ENCODE results near the gene ADAMTSL3.

ADAMTSL3 gene

DNA sequence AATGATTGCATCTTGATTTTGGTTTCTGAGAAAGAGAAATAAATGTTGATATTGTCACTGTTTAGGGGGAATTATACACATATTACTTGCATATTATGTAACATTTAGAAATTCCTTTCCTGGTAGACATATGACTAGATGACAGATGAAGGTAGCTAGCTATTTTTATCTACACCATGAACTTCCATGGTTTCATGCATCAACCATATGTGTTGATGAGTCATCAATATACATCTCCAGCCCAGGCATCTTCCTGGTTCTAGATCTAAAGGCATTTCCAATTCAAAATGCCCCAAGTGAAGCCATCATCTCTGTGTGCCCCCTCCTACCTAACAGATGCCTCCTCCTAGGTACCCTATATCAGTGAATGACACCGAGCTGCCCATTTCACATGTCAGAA is 9.5 kb upstream of the ADAMTSL3 start:
- peaks cover 3% of the 10 kb centered on the region for H3K36me3 Mint-ChIP-seq (ENCODE audit: low read depth)
- H3K4me1 Mint-ChIP-seq (ENCODE audit: low read depth): no peaks in the 10 kb centered on the region
- peaks cover 18% of the 10 kb centered on the region for H3K9me3 Mint-ChIP-seq
- H3K27ac Mint-ChIP-seq: no peak overlapping the region
- peaks cover 3% of the 10 kb centered on the region for H3K27me3 Mint-ChIP-seq
- H3K4me3 Mint-ChIP-seq: no peak overlapping the region

DNA sequence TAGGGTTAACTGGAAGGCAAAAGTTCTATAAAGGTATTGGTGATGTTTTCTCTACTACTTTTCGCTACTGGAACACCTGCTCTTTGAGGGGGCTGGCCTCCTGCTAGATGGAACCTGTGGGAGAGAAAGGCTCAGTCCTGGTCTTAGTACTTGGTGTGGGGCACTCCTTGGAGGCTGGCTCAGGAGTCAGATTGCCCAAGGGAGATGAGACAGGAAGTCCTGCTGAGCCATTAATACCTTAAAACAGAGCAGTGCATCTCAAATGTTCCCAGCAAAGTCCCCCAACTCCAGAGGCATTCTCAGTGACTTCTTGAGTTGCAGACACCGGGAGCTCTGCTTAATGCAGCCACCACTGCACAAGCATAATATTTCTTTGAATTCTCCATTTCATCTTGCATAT is 3.1 kb upstream of the ADAMTSL3 start:
- peaks cover 28% of the 10 kb centered on the region for H3K27me3 Mint-ChIP-seq
- no peak overlapping the region for H3K27ac Mint-ChIP-seq
- H3K4me3 Mint-ChIP-seq: no peak overlapping the region
- no peaks in the 10 kb centered on the region for H3K9me3 Mint-ChIP-seq
- H3K36me3 Mint-ChIP-seq (ENCODE audit: low read depth): no peaks in the 10 kb centered on the region
- H3K4me1 Mint-ChIP-seq (ENCODE audit: low read depth): no peaks in the 10 kb centered on the region

GRCh38 chr15:83651541-83651940 is 2.4 kb upstream of the ADAMTSL3 start:
- Mint-ChIP-seq H3K4me1 (ENCODE audit: low read depth) (no peaks in the 10 kb centered on the region), H3K36me3 (ENCODE audit: low read depth) (no peaks in the 10 kb centered on the region), H3K4me3 (no peak overlapping the region), H3K27ac (no peak overlapping the region), H3K9me3 (no peaks in the 10 kb centered on the region), H3K27me3 (peaks cover 33% of the 10 kb centered on the region)

DNA sequence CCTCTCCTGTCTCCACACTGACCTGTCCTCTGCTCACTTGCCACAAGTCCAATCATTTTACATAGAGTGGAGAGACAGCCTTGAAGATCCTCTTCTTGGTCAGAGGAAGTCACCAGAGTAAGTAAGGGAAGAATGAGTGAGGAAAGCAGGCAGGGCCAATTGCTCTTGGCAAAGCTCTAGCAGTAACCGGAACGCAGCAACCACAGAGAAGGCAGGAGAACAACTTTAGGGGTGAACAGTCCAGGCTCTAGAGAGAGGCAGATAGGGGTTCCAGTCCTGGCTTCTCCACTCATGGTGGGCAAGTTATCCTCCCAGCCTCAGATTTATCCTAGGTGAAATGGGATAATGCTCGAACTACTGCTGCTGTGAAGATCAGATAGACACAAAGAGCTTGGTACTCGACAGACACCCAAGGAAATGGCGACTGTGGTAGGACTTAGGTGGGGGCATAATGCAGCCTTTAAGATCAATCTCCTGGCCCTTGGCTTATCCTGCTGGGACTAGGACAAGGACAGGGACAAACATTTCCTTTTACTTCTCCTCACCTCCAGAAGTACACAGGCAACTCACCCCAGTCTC is 1.2 kb upstream of the ADAMTSL3 start:
- Mint-ChIP-seq H3K9me3 (no peaks in the 10 kb centered on the region), H3K27me3 (peaks cover 36% of the 10 kb centered on the region), H3K36me3 (ENCODE audit: low read depth) (no peaks in the 10 kb centered on the region), H3K4me1 (ENCODE audit: low read depth) (no peaks in the 10 kb centered on the region), H3K4me3 (no peak overlapping the region), H3K27ac (no peak overlapping the region)

- H3K27ac Mint-ChIP-seq: no peak overlapping the region
- H3K36me3 Mint-ChIP-seq (ENCODE audit: low read depth): no peaks in the 10 kb centered on the region
- H3K4me1 Mint-ChIP-seq (ENCODE audit: low read depth): no peaks in the 10 kb centered on the region
- no peaks in the 10 kb centered on the region for H3K9me3 Mint-ChIP-seq
- H3K4me3 Mint-ChIP-seq: no peak overlapping the region
- H3K27me3 Mint-ChIP-seq: peaks cover 36% of the 10 kb centered on the region
These were observed 660 bp upstream of the ADAMTSL3 start for GRCh38 chr15:83653288-83653638.

GRCh38 chr15:83654379-83655236 is 685 bp downstream of the ADAMTSL3 start:
- Mint-ChIP-seq H3K4me1 (ENCODE audit: low read depth) (no peaks in the 10 kb centered on the region), H3K27me3 (peaks cover 36% of the 10 kb centered on the region), H3K27ac (no peak overlapping the region), H3K36me3 (ENCODE audit: low read depth) (no peaks in the 10 kb centered on the region), H3K9me3 (no peaks in the 10 kb centered on the region), H3K4me3 (no peak overlapping the region)

DNA sequence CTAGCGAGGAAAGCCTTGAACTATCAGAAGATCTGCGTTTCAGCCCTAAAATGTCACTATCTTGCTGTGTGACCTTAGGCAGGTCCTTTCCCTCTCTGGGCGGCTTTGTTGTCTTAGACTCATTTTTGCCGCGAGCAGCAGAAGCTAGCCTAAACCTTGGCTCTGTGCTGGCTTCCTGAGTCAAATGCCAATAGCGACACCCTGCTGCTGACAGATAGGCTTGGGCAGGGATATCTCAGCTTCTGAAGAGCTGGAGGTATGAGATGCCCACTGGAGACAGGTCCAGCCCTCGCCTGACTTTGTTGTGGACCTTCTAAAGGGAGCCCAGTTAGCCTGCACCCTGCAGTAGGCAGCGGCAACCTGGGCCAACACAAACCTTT is 1.3 kb downstream of the ADAMTSL3 start:
- Mint-ChIP-seq H3K4me3 (no peak overlapping the region), H3K27me3 (peaks cover 36% of the 10 kb centered on the region), H3K4me1 (ENCODE audit: low read depth) (no peaks in the 10 kb centered on the region), H3K36me3 (ENCODE audit: low read depth) (no peaks in the 10 kb centered on the region), H3K27ac (no peak overlapping the region), H3K9me3 (no peaks in the 10 kb centered on the region)

GRCh38 chr15:83656192-83656591 is 2.3 kb downstream of the ADAMTSL3 start:
- Mint-ChIP-seq H3K27ac (no peak overlapping the region), H3K4me3 (no peak overlapping the region), H3K9me3 (no peaks in the 10 kb centered on the region), H3K36me3 (ENCODE audit: low read depth) (no peaks in the 10 kb centered on the region), H3K4me1 (ENCODE audit: low read depth) (no peaks in the 10 kb centered on the region), H3K27me3 (peaks cover 36% of the 10 kb centered on the region)

- no peak overlapping the region for H3K4me3 Mint-ChIP-seq
- H3K27me3 Mint-ChIP-seq: peaks cover 32% of the 10 kb centered on the region
- no peaks in the 10 kb centered on the region for H3K4me1 Mint-ChIP-seq (ENCODE audit: low read depth)
- no peaks in the 10 kb centered on the region for H3K36me3 Mint-ChIP-seq (ENCODE audit: low read depth)
- H3K9me3 Mint-ChIP-seq: no peaks in the 10 kb centered on the region
- no peak overlapping the region for H3K27ac Mint-ChIP-seq
These were observed 3.1 kb downstream of the ADAMTSL3 start for GRCh38 chr15:83656943-83657528.

GRCh38 chr15:83657549-83657948 is 3.6 kb downstream of the ADAMTSL3 start:
- Mint-ChIP-seq H3K4me3 (no peak overlapping the region), H3K9me3 (no peaks in the 10 kb centered on the region), H3K27ac (no peak overlapping the region), H3K27me3 (peaks cover 28% of the 10 kb centered on the region), H3K4me1 (ENCODE audit: low read depth) (no peaks in the 10 kb centered on the region), H3K36me3 (ENCODE audit: low read depth) (no peaks in the 10 kb centered on the region)

DNA sequence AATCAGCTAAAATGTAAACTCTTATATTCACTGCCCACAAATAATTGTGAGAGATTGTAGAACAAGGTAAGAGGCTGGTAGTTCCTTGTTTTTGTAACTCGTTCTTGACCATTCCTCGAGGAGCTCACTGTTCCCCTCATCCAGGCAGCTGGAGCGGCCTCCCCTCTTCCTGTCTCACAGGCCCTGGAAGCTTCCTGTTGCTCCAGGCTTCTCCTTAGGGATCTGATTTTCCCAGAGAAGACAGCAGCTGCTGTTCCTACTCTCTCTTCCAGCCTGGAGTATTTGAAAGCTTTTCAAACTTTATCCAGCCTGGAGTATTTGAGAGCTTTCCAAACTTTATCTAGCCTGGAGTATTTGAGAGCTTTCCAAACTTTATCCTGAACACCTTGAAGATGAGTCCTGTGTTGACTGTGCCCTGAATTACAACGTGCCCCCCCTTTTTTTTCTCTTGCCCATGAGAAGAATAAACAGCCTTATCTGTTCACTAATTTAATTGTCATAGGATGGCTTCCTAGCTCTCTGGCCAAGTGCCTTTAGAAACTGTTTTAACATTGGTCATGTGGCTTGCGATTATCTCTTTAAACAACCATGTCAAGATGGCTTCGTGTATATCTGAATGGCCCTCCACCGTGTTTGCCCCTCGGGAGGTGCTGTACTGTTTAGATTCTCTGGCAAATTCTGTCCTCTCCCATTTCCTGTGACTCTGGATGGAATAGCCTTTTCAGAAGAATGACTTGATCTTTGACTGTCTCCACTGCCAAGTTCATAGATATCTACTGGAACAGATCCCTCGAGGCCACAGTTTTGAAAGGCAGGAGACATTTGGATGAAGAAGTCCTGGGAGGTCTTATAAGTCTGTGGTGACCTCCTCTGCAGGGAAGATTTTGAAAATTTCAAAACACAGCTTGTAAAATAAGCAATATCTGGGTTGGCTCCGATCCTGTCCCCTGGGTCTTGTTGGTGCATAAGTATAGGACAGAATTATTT is 4.8 kb downstream of the ADAMTSL3 start:
- H3K27ac Mint-ChIP-seq: no peak overlapping the region
- no peaks in the 10 kb centered on the region for H3K4me1 Mint-ChIP-seq (ENCODE audit: low read depth)
- H3K9me3 Mint-ChIP-seq: no peaks in the 10 kb centered on the region
- peaks cover 21% of the 10 kb centered on the region for H3K27me3 Mint-ChIP-seq
- no peaks in the 10 kb centered on the region for H3K36me3 Mint-ChIP-seq (ENCODE audit: low read depth)
- no peak overlapping the region for H3K4me3 Mint-ChIP-seq

DNA sequence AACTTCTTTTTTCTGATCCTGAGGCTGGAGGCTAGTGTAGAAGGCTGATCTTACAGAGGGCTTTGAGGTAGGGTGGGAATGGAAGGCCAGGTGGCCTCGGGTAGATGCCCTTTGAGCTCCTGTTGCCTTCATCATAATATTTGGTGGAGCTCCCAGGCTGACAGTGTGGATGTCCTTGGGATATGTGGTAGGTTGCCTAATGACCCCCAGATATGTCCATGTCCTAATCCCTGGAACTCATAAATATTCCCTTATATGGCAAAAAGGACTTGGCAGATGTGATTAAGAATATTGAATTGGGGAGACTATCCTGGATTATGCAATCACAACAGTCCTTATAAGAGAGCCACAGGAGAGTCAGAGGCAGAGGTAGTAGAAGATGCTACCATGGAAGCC is 5.5 kb downstream of the ADAMTSL3 start:
- Mint-ChIP-seq H3K27me3 (peaks cover 20% of the 10 kb centered on the region), H3K4me1 (ENCODE audit: low read depth) (no peaks in the 10 kb centered on the region), H3K4me3 (no peak overlapping the region), H3K36me3 (ENCODE audit: low read depth) (no peaks in the 10 kb centered on the region), H3K9me3 (no peaks in the 10 kb centered on the region), H3K27ac (no peak overlapping the region)

GRCh38 chr15:83665480-83665879 is 11.6 kb downstream of the ADAMTSL3 start:
- no peak overlapping the region for H3K4me3 Mint-ChIP-seq
- H3K36me3 Mint-ChIP-seq (ENCODE audit: low read depth): no peaks in the 10 kb centered on the region
- no peaks in the 10 kb centered on the region for H3K4me1 Mint-ChIP-seq (ENCODE audit: low read depth)
- H3K9me3 Mint-ChIP-seq: no peaks in the 10 kb centered on the region
- no peaks in the 10 kb centered on the region for H3K27me3 Mint-ChIP-seq
- no peak overlapping the region for H3K27ac Mint-ChIP-seq

- Mint-ChIP-seq H3K4me1 (ENCODE audit: low read depth) (no peaks in the 10 kb centered on the region), H3K4me3 (no peak overlapping the region), H3K9me3 (no peaks in the 10 kb centered on the region), H3K27me3 (no peaks in the 10 kb centered on the region), H3K36me3 (ENCODE audit: low read depth) (no peaks in the 10 kb centered on the region), H3K27ac (no peak overlapping the region)
These were observed 16.8 kb downstream of the ADAMTSL3 start for GRCh38 chr15:83670672-83671229.

Data from stimulated activated naive CD8-positive, alpha-beta T cell treated with anti-CD3 and anti-CD28 coated beads, Interleukin-15, Interleukin-2, amounts not matched to agents 100 ng/mL and 50 ng/mL, for 24 hours (primary cell).